GM12865 (cell line): ENCODE measurements around the gene CDC42BPB.
A peak's percentile ranks its signal among the peaks of the same experiment; 100 is the strongest.

Source experiments
- DNase-seq: peaks from one replicate; pipeline ENCODE4 v3.0.0; 2010; ENCODE audit warnings: low read depth
- H3K4me3 ChIP-seq: 2 replicates; pipeline ENCODE4 v1.5.1; 2011; ENCODE audit warnings: mild to moderate bottlenecking, low read depth, low read length, control low read depth
- CTCF ChIP-seq: IDR thresholded peaks from 2 replicates; pipeline ENCODE4 v1.5.1; 2011; ENCODE audit warnings: low read length, control low read depth, low read depth, inconsistent platforms; ENCODE audit not compliant: insufficient read depth; ENCODE audit errors: missing control alignments

CDC42BPB gene

GRCh38 chr14:103064978-103065377, 7.6 kb upstream of the CDC42BPB start:
- no peak for DNase-seq
- TF ChIP-seq CTCF = no peak
- no peak overlapping the region for H3K4me3 ChIP-seq

- no peak overlapping the region for H3K4me3 ChIP-seq
- no peak for DNase-seq
- no peak for TF ChIP-seq CTCF
Observed at GRCh38 chr14:103064436-103064835, 7.1 kb upstream of the CDC42BPB start.

- H3K4me3 ChIP-seq = no peak overlapping the region
- DNase-seq = no peak
- no peak for TF ChIP-seq CTCF
Observed at GRCh38 chr14:103061482-103061976, 4.2 kb upstream of the CDC42BPB start.

GRCh38 chr14:103059556-103059955, 2.2 kb upstream of the CDC42BPB start:
- no peak overlapping the region for H3K4me3 ChIP-seq
- no peak for TF ChIP-seq CTCF
- DNase-seq = no peak

GRCh38 chr14:103058164-103059055, 1.1 kb upstream of the CDC42BPB start:
- peak overlapping the region; percentile 61 for H3K4me3 ChIP-seq
- TF ChIP-seq CTCF = no peak
- no peak for DNase-seq

- peak overlapping the region; percentile 58 for H3K4me3 ChIP-seq
- no peak for TF ChIP-seq CTCF
- DNase-seq = no peak
Observed at GRCh38 chr14:103057028-103057371, 349 bp downstream of the CDC42BPB start.
